Neural crest cell (in vitro differentiated cells): ENCODE data around the gene CLCN2. TPM values are rescaled to one million over a fixed set of nuclear protein-coding genes. Genes with fewer than 3 reads are reported as not detected.

Experiments
- DNase-seq: peaks from one replicate; pipeline ENCODE4 v3.0.0; 2021; ENCODE audit warnings: low read depth, mixed read lengths, low spot score
- H3K27ac Mint-ChIP-seq: one replicate; pipeline ENCODE4 v1.8.0; 2021; ENCODE audit warnings: mild to moderate bottlenecking, mixed read lengths; ENCODE audit not compliant: unreplicated experiment
- H3K27me3 Mint-ChIP-seq: 2 replicates; pipeline ENCODE4 v1.8.0; 2021; ENCODE audit warnings: low read depth, mild to moderate bottlenecking, mixed read lengths
- H3K36me3 Mint-ChIP-seq: 2 replicates; pipeline ENCODE4 v1.8.0; 2021; ENCODE audit warnings: low read depth, mild to moderate bottlenecking, mixed read lengths
- H3K4me1 Mint-ChIP-seq: 2 replicates; pipeline ENCODE4 v1.8.0; 2021; ENCODE audit warnings: mixed read lengths
- H3K4me3 Mint-ChIP-seq: one replicate; pipeline ENCODE4 v1.8.0; 2021; ENCODE audit warnings: mild to moderate bottlenecking, mixed read lengths
- H3K9me3 Mint-ChIP-seq: 2 replicates; pipeline ENCODE4 v1.8.0; 2021; ENCODE audit warnings: mixed read lengths
- CTCF ChIP-seq: fragments of 200-600 bp; sonication (generic); conservative IDR thresholded peaks from 2 replicates; pipeline ENCODE4 v1.5.0; 2021; ENCODE audit warnings: antibody characterized with exemption, mild to moderate bottlenecking
- total RNA-seq: library from RNA; stranded (reverse); gene quantifications from 2 replicates; pipeline ENCODE4 v1.2.1, GENCODE V29; 2021

CLCN2 gene
- total RNA-seq, 1 donor from 2014 or later = 23.6 TPM

- no peaks in the 10 kb centered on the region for H3K9me3 Mint-ChIP-seq
- peak within 1 kb of the TSS; percentile 92 for H3K4me3 Mint-ChIP-seq
- no peak for DNase-seq
- peaks cover 42% of the 10 kb centered on the region for H3K4me1 Mint-ChIP-seq
- peaks cover 5% of the 10 kb centered on the region for H3K27me3 Mint-ChIP-seq
- peak within 1 kb of the TSS; percentile 81 for H3K27ac Mint-ChIP-seq
- no peak for TF ChIP-seq CTCF
- H3K36me3 Mint-ChIP-seq = peaks cover 4% of the 10 kb centered on the region
Measured at GRCh38 chr3:184337399-184337714, 24.0 kb downstream of the CLCN2 start, which contains the start of gene FAM131A. FAM131A (plus strand) TSS chr3:184337600; CDS start chr3:184337631, 31 bp downstream.

GRCh38 chr3:184336547-184337398 lies 24.6 kb downstream of the CLCN2 start:
- H3K9me3 Mint-ChIP-seq = no peaks in the 10 kb centered on the region
- H3K36me3 Mint-ChIP-seq = peaks cover 7% of the 10 kb centered on the region
- DNase-seq = no peak
- peaks cover 5% of the 10 kb centered on the region for H3K27me3 Mint-ChIP-seq
- TF ChIP-seq CTCF = no peak
- H3K4me3 Mint-ChIP-seq = peak overlapping the region; percentile 92
- H3K27ac Mint-ChIP-seq = peak overlapping the region; percentile 81
- H3K4me1 Mint-ChIP-seq = peaks cover 42% of the 10 kb centered on the region

GRCh38 chr3:184335661-184336546 lies 25.5 kb downstream of the CLCN2 start:
- Mint-ChIP-seq H3K4me1 (peaks cover 36% of the 10 kb centered on the region), H3K4me3 (peak overlapping the region; percentile 92), H3K36me3 (peaks cover 10% of the 10 kb centered on the region), H3K27ac (peak overlapping the region; percentile 94), H3K27me3 (peaks cover 5% of the 10 kb centered on the region), H3K9me3 (no peaks in the 10 kb centered on the region)
- TF ChIP-seq CTCF = no peak
- DNase-seq = peak; percentile 82

GRCh38 chr3:184335291-184335660 lies 26.1 kb downstream of the CLCN2 start:
- peak overlapping the region; percentile 94 for H3K27ac Mint-ChIP-seq
- H3K9me3 Mint-ChIP-seq = no peaks in the 10 kb centered on the region
- peaks cover 9% of the 10 kb centered on the region for H3K36me3 Mint-ChIP-seq
- peaks cover 5% of the 10 kb centered on the region for H3K27me3 Mint-ChIP-seq
- no peak for DNase-seq
- H3K4me1 Mint-ChIP-seq = peaks cover 32% of the 10 kb centered on the region
- TF ChIP-seq CTCF = no peak
- peak overlapping the region; percentile 87 for H3K4me3 Mint-ChIP-seq

GRCh38 chr3:184334470-184335158 lies 26.8 kb downstream of the CLCN2 start:
- TF ChIP-seq CTCF = no peak
- Mint-ChIP-seq H3K27ac (no peak overlapping the region), H3K9me3 (no peaks in the 10 kb centered on the region), H3K4me3 (peak overlapping the region; percentile 64), H3K4me1 (peaks cover 32% of the 10 kb centered on the region), H3K36me3 (peaks cover 12% of the 10 kb centered on the region), H3K27me3 (peaks cover 5% of the 10 kb centered on the region)
- DNase-seq = no peak
